K562 treated with DMSO at 1 percent for 48 hours (cell line): ENCODE data around the gene TAF11L5. TPM values are rescaled to one million over a fixed set of nuclear protein-coding genes. Genes with fewer than 3 reads are reported as not detected.

Experiments
- total RNA-seq: library from RNA; unstranded; fragments of 300-600 nt; gene quantifications from 2 replicates; pipeline ENCODE4 v1.2.3, GENCODE V29; 2022; ENCODE audit warnings: low replicate concordance; ENCODE audit errors: extremely low read depth

The TAF11L5 gene
- not detected in 2 replicates for total RNA-seq

DNA sequence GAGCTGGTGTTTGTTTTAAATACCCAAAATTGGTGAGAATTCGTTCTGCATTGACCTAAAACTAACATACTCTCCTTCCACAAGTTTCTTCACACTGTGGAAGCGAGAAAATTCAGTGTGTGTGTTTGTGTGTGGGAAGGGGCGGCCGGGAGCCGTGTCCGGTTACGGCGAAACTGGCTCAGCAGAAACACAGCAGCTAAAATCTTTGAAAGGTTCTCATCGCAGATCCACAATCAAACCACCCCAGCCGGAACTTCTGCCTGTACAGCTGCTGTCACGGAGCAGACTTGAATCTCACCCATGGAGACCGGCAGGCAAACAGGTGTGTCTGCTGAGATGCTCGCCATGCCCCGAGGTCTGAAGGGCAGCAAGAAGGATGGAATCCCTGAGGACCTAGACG, at the start of gene TAF11L5:
TAF11L5 (plus strand) TSS at position 301 of the 400 bp plus-strand sequence.

DNA sequence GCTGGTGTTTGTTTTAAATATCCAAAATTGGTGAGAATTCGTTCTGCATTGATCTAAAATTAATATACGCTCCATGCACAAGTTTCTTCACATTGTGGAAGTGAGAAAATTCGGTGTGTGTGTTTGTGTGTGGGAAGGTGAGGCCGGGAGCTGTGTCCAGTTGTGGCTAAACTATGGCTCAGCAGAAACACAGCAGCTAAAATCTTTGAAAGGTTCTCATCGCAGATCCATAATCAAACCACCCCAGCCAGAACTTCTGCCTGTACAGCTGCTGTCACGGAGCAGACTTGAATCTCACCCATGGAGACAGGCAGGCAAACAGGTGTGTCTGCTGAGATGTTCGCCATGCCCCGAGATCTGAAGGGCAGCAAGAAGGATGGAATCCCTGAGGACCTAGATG, 27.1 kb upstream of the TAF11L5 start, which contains the start of gene TAF11L2:
TAF11L2 (plus strand) TSS at position 301 of the 400 bp plus-strand sequence.

DNA sequence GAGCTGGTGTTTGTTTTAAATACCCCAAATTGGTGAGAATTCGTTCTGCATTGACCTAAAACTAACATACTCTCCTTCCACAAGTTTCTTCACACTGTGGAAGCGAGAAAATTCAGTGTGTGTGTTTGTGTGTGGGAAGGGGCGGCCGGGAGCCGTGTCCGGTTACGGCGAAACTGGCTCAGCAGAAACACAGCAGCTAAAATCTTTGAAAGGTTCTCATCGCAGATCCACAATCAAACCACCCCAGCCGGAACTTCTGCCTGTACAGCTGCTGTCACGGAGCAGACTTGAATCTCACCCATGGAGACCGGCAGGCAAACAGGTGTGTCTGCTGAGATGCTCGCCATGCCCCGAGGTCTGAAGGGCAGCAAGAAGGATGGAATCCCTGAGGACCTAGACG, 7.0 kb upstream of the TAF11L5 start, which contains the start of gene TAF11L3:
TAF11L3 (plus strand) TSS at position 301 of the 400 bp plus-strand sequence.

DNA sequence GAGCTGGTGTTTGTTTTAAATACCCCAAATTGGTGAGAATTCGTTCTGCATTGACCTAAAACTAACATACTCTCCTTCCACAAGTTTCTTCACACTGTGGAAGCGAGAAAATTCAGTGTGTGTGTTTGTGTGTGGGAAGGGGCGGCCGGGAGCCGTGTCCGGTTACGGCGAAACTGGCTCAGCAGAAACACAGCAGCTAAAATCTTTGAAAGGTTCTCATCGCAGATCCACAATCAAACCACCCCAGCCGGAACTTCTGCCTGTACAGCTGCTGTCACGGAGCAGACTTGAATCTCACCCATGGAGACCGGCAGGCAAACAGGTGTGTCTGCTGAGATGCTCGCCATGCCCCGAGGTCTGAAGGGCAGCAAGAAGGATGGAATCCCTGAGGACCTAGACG, 3.5 kb upstream of the TAF11L5 start, which contains the start of gene TAF11L4:
TAF11L4 (plus strand) TSS at position 301 of the 400 bp plus-strand sequence.

DNA sequence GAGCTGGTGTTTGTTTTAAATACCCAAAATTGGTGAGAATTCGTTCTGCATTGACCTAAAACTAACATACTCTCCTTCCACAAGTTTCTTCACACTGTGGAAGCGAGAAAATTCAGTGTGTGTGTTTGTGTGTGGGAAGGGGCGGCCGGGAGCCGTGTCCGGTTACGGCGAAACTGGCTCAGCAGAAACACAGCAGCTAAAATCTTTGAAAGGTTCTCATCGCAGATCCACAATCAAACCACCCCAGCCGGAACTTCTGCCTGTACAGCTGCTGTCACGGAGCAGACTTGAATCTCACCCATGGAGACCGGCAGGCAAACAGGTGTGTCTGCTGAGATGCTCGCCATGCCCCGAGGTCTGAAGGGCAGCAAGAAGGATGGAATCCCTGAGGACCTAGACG, 3.3 kb downstream of the TAF11L5 start, which contains the start of gene TAF11L6:
TAF11L6 (plus strand) TSS at position 301 of the 400 bp plus-strand sequence.

Other genes starting within 250 kb of the TAF11L5 start
- not detected in 2 replicates for gene TAF11L2, start 27.0 kb upstream of the TAF11L5 start, total RNA-seq
- not detected in 2 replicates for gene TAF11L3, start 6.9 kb upstream of the TAF11L5 start, total RNA-seq
- not detected in 2 replicates for gene TAF11L4, start 3.4 kb upstream of the TAF11L5 start, total RNA-seq
- not detected in 2 replicates for gene TAF11L6, start 3.4 kb downstream of the TAF11L5 start, total RNA-seq
- gene TAF11L7, start 60.5 kb downstream of the TAF11L5 start, total RNA-seq, result not detected in 2 replicates
- gene TAF11L8, start 65.7 kb downstream of the TAF11L5 start, total RNA-seq, result not detected in 2 replicates
- not detected in 2 replicates for gene TAF11L9, start 69.2 kb downstream of the TAF11L5 start, total RNA-seq
- not detected in 2 replicates for gene TAF11L10, start 72.6 kb downstream of the TAF11L5 start, total RNA-seq
- gene TAF11L11, start 78.9 kb downstream of the TAF11L5 start, total RNA-seq, result not detected in 2 replicates
- not detected in 2 replicates for gene TAF11L12, start 85.2 kb downstream of the TAF11L5 start, total RNA-seq
- not detected in 2 replicates for gene TAF11L13, start 106.9 kb downstream of the TAF11L5 start, total RNA-seq
- not detected in 2 replicates for gene TAF11L14, start 109.2 kb downstream of the TAF11L5 start, total RNA-seq